Measurements from ENCODE around the gene FBN1.

FBN1 gene

GRCh38 chr15:48645558-48646330 lies at the start of gene FBN1:
TSS of gene FBN1 (minus strand) at chr15:48645709. CDS start at chr15:48644769, 940 bp downstream.
- peak in 1 of 3 experiments; percentile 7 for DNase-seq (ENCODE audit: low read depth in 3 of 3)

- no peak for DNase-seq (ENCODE audit: low read depth in 3 of 3)
These were observed 48.0 kb upstream of the FBN1 start for GRCh38 chr15:48693484-48693883.

GRCh38 chr15:48688493-48688892 lies 43.0 kb upstream of the FBN1 start:
- DNase-seq (ENCODE audit: low read depth in 3 of 3), result no peak

GRCh38 chr15:48683991-48684765 lies 38.7 kb upstream of the FBN1 start:
- DNase-seq (ENCODE audit: low read depth in 3 of 3), result no peak

- no peak for DNase-seq (ENCODE audit: low read depth in 3 of 3)
These were observed 37.6 kb upstream of the FBN1 start for GRCh38 chr15:48682942-48683651.

- no peak for DNase-seq (ENCODE audit: low read depth in 3 of 3)
These were observed 35.8 kb upstream of the FBN1 start for GRCh38 chr15:48681353-48681752.

- DNase-seq (ENCODE audit: low read depth in 3 of 3), result no peak
These were observed 35.3 kb upstream of the FBN1 start for GRCh38 chr15:48680841-48681240.

- no peak for DNase-seq (ENCODE audit: low read depth in 3 of 3)
These were observed 34.4 kb upstream of the FBN1 start for GRCh38 chr15:48679952-48680351.

GRCh38 chr15:48678851-48679250 lies 33.3 kb upstream of the FBN1 start:
- DNase-seq (ENCODE audit: low read depth in 3 of 3), result no peak

GRCh38 chr15:48677821-48678220 lies 32.3 kb upstream of the FBN1 start:
- no peak for DNase-seq (ENCODE audit: low read depth in 3 of 3)

GRCh38 chr15:48675436-48675835 lies 29.9 kb upstream of the FBN1 start:
- no peak for DNase-seq (ENCODE audit: low read depth in 3 of 3)

GRCh38 chr15:48674876-48675275 lies 29.4 kb upstream of the FBN1 start:
- DNase-seq (ENCODE audit: low read depth in 3 of 3), result no peak

- DNase-seq (ENCODE audit: low read depth in 3 of 3), result no peak
These were observed 26.7 kb upstream of the FBN1 start for GRCh38 chr15:48672206-48672605.

- DNase-seq (ENCODE audit: low read depth in 3 of 3), result no peak
These were observed 25.9 kb upstream of the FBN1 start for GRCh38 chr15:48671103-48672022.

- DNase-seq (ENCODE audit: low read depth in 3 of 3), result no peak
These were observed 22.2 kb upstream of the FBN1 start for GRCh38 chr15:48667701-48668100.

- DNase-seq (ENCODE audit: low read depth in 3 of 3), result no peak
These were observed 18.9 kb upstream of the FBN1 start for GRCh38 chr15:48664436-48664835.

- DNase-seq (ENCODE audit: low read depth in 3 of 3), result no peak
These were observed 12.6 kb upstream of the FBN1 start for GRCh38 chr15:48657950-48658591.

- DNase-seq (ENCODE audit: low read depth in 3 of 3), result no peak
These were observed 9.3 kb upstream of the FBN1 start for GRCh38 chr15:48654801-48655200.

GRCh38 chr15:48653913-48654670 lies 8.6 kb upstream of the FBN1 start:
- no peak for DNase-seq (ENCODE audit: low read depth in 3 of 3)

- DNase-seq (ENCODE audit: low read depth in 3 of 3), result no peak
These were observed 7.7 kb upstream of the FBN1 start for GRCh38 chr15:48653216-48653615.
